ENCODE results near the gene GUK1. TPM values are rescaled to one million over a fixed set of nuclear protein-coding genes. Genes with fewer than 3 reads are reported as not detected.

The GUK1 gene
- total and polyA plus RNA-seq, 4 donors, result 167 to 396 (median 347) TPM

DNA sequence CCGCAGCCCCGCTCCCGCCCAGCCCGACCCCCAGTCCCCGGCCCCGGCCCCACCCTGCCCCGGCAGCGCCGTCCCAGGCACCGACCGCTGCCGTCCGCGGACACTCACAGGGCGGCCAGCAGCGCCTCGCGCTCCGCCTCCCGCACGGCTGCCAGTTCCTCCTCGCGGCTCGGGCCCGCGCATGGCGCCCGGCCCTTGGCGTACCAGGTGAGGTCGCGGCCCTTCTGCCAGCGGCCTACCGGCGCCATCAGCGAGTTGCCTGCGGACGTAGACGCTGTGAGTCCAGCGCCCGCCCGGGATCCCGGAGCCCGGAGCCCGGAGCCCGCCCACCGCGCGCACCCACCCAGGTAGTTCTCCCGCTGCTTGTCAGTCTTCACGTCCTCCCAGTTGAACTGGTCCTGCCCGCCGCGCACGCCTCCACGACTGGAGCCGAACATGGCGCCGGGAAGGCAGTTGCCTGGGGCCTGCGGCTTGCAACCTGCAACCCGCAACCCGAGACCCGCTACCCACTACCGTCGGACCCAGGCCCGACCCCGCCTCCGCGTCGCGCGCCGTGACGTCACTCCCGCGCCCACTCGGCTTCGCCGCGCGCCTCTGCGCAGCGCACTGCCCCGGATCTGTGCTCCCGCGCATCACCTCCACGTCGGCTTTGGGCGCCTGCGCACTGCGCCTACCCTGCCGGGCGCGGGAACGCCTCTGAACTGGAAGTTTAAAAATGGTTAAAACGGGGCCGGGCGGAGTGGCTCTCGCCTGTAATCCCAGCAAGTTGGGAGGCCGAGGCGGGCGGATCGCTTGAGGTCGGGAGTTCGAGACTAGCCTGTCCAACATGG, 37.1 kb upstream of the GUK1 start, which contains the start of gene C1orf35:
C1orf35 (minus strand) TSS at position 535 of the 830 bp plus-strand sequence; CDS start at position 437, 98 bp downstream.
- peaks cover 29% of the 10 kb centered on the region for H3K4me1 ChIP-seq (ENCODE audit: control insufficient read depth, insufficient read depth, low read length)
- H3K27ac ChIP-seq (ENCODE audit: low read depth, low read length), result peak within 1 kb of the TSS; percentile 86
- peaks cover 72% of the 10 kb centered on the region for H3K36me3 ChIP-seq (ENCODE audit: control insufficient read depth, insufficient read depth, low read length)
- peak within 1 kb of the TSS; percentile 71 for H3K4me3 ChIP-seq (ENCODE audit: low read depth, low read length)
- DNase-seq (ENCODE audit: low read depth in 4 of 6, low spot score in 6 of 6), result peak; percentile 84 to 98 (median 90)
- under 1% methylated on average over 104 of the region's 104 CpGs for WGBS (ENCODE audit: insufficient coverage)
- no peaks in the 10 kb centered on the region for H3K9me3 ChIP-seq (ENCODE audit: control insufficient read depth, insufficient read depth, low read length)
- H3K27me3 ChIP-seq (ENCODE audit: control insufficient read depth, insufficient read depth, low read length), result no peaks in the 10 kb centered on the region

GRCh38 chr1:228104526-228105269, 35.4 kb upstream of the GUK1 start:
- DNase-seq (ENCODE audit: low read depth in 4 of 6, low spot score in 6 of 6), result no peak
- Histone ChIP-seq H3K36me3 (ENCODE audit: control insufficient read depth, insufficient read depth, low read length) (peaks cover 56% of the 10 kb centered on the region), H3K27me3 (ENCODE audit: control insufficient read depth, insufficient read depth, low read length) (no peaks in the 10 kb centered on the region)

DNA sequence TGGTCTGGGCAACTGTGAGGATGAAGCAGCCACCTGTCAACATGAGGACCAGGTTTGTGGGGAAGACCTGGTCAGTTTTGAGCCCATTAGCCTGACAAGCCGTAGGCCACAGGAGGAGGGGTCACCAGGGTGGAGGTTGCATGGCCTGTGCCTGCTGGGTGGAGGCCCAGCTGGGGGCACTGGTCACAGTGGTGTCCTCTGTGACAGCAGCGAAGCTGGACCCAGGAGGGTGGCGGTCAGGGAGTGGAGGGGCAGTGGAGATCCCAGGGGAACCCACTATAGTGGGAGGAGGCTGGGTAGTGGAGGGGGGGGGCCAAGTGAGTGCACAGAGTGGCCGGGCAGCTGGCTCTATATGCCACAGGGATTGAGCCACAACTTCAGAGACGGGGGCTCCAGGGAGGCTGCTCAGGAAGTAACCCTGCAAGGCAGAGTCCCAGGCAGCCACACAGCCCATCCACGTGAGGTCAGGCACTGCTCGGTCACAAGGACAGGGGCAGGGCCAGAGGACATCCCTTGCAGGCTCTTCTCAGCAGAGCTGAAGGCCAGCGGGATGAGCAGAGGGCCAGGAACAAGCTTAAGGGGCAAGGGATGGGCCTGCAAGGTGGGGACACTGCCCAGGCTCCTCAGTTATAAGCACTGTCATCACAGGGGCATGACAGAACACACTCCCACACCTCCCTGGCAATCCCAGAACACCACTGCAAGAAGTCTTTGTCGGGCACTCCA, 34.6 kb upstream of the GUK1 start:
- DNase-seq (ENCODE audit: low read depth in 4 of 6, low spot score in 6 of 6), result no peak
- H3K27ac ChIP-seq (ENCODE audit: low read depth, low read length), result no peak overlapping the region
- peaks cover 49% of the 10 kb centered on the region for H3K36me3 ChIP-seq (ENCODE audit: control insufficient read depth, insufficient read depth, low read length)
- H3K4me1 ChIP-seq (ENCODE audit: control insufficient read depth, insufficient read depth, low read length), result peaks cover 49% of the 10 kb centered on the region
- no peak overlapping the region for H3K4me3 ChIP-seq (ENCODE audit: low read depth, low read length)
- WGBS (ENCODE audit: insufficient coverage), result 79% methylated on average over 9 of the region's 9 CpGs
- no peaks in the 10 kb centered on the region for H3K9me3 ChIP-seq (ENCODE audit: control insufficient read depth, insufficient read depth, low read length)
- H3K27me3 ChIP-seq (ENCODE audit: control insufficient read depth, insufficient read depth, low read length), result no peaks in the 10 kb centered on the region

More at GRCh38 chr1:228104526-228105269, 35.4 kb upstream of the GUK1 start:
- Histone ChIP-seq H3K9me3 (ENCODE audit: control insufficient read depth, insufficient read depth, low read length) (no peaks in the 10 kb centered on the region), H3K27ac (ENCODE audit: low read depth, low read length) (no peak overlapping the region), H3K4me1 (ENCODE audit: control insufficient read depth, insufficient read depth, low read length) (peaks cover 43% of the 10 kb centered on the region), H3K4me3 (ENCODE audit: low read depth, low read length) (no peak overlapping the region)
- WGBS (ENCODE audit: insufficient coverage), result 72% methylated on average over 7 of the region's 7 CpGs

- peaks cover 41% of the 10 kb centered on the region for H3K36me3 ChIP-seq (ENCODE audit: control insufficient read depth, insufficient read depth, low read length)
- DNase-seq (ENCODE audit: low read depth in 4 of 6, low spot score in 6 of 6), result no peak
- WGBS (ENCODE audit: insufficient coverage), result 87% methylated on average over 8 of the region's 8 CpGs
- no peaks in the 10 kb centered on the region for H3K9me3 ChIP-seq (ENCODE audit: control insufficient read depth, insufficient read depth, low read length)
- peaks cover 49% of the 10 kb centered on the region for H3K4me1 ChIP-seq (ENCODE audit: control insufficient read depth, insufficient read depth, low read length)
- no peak overlapping the region for H3K27ac ChIP-seq (ENCODE audit: low read depth, low read length)
- no peak overlapping the region for H3K4me3 ChIP-seq (ENCODE audit: low read depth, low read length)
- H3K27me3 ChIP-seq (ENCODE audit: control insufficient read depth, insufficient read depth, low read length), result no peaks in the 10 kb centered on the region
Measured at GRCh38 chr1:228105996-228106799, 33.9 kb upstream of the GUK1 start.

GRCh38 chr1:228106800-228107054, 33.4 kb upstream of the GUK1 start:
- DNase-seq (ENCODE audit: low read depth in 4 of 6, low spot score in 6 of 6), result no peak
- Histone ChIP-seq H3K4me1 (ENCODE audit: control insufficient read depth, insufficient read depth, low read length) (peaks cover 45% of the 10 kb centered on the region), H3K4me3 (ENCODE audit: low read depth, low read length) (no peak overlapping the region), H3K9me3 (ENCODE audit: control insufficient read depth, insufficient read depth, low read length) (no peaks in the 10 kb centered on the region), H3K27ac (ENCODE audit: low read depth, low read length) (no peak overlapping the region), H3K27me3 (ENCODE audit: control insufficient read depth, insufficient read depth, low read length) (no peaks in the 10 kb centered on the region), H3K36me3 (ENCODE audit: control insufficient read depth, insufficient read depth, low read length) (peaks cover 36% of the 10 kb centered on the region)
- 93% methylated on average over 9 of the region's 9 CpGs for WGBS (ENCODE audit: insufficient coverage)

DNA sequence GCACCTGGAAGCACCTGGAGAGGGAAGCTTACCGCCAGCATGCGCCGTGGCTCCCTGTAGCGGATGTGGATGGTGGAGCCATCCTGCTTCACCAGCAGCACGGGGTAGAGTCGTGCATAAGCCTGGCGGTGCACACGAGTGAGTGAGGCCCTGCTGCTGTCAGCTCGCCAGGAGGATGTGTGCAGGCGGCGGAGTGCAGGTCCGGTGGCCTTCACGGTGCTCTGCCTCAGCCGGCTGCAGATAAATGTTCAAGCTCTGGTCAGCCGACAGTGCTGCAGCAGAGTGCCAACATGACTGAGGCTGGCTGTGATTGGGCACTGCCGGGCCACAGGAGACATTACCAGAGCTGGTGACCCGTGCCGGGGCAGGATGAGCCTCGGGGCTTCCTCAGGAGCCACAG, 32.4 kb upstream of the GUK1 start:
- Histone ChIP-seq H3K4me3 (ENCODE audit: low read depth, low read length) (no peak overlapping the region), H3K4me1 (ENCODE audit: control insufficient read depth, insufficient read depth, low read length) (peaks cover 37% of the 10 kb centered on the region), H3K27me3 (ENCODE audit: control insufficient read depth, insufficient read depth, low read length) (no peaks in the 10 kb centered on the region), H3K9me3 (ENCODE audit: control insufficient read depth, insufficient read depth, low read length) (no peaks in the 10 kb centered on the region), H3K27ac (ENCODE audit: low read depth, low read length) (no peak overlapping the region), H3K36me3 (ENCODE audit: control insufficient read depth, insufficient read depth, low read length) (peaks cover 33% of the 10 kb centered on the region)
- 93% methylated on average over 19 of the region's 19 CpGs for WGBS (ENCODE audit: insufficient coverage)
- DNase-seq (ENCODE audit: low read depth in 4 of 6, low spot score in 6 of 6), result no peak

GRCh38 chr1:228108055-228108690, 31.9 kb upstream of the GUK1 start:
- no peak for DNase-seq (ENCODE audit: low read depth in 4 of 6, low spot score in 6 of 6)
- WGBS (ENCODE audit: insufficient coverage), result 81% methylated on average over 7 of the region's 11 CpGs

DNA sequence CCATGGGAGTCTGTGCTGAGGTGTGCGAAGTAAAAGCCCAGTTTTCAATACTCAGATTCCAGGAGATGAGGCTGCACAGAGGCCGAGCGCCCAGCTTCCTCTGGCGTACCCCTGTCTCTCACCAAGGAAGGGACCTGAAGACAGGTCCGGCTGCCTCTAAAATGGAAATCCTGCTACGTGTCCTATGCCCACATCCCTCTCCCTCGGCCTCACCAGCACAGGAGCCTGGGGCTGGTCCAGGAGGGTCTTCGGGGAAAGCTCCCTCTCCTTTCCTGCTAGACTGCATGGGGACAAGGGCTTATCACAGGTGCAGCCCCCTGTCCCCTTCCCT, 31.4 kb upstream of the GUK1 start:
- Histone ChIP-seq H3K27ac (ENCODE audit: low read depth, low read length) (peak overlapping the region; percentile 70), H3K4me3 (ENCODE audit: low read depth, low read length) (peak overlapping the region; percentile 99), H3K4me1 (ENCODE audit: control insufficient read depth, insufficient read depth, low read length) (peaks cover 32% of the 10 kb centered on the region), H3K27me3 (ENCODE audit: control insufficient read depth, insufficient read depth, low read length) (no peaks in the 10 kb centered on the region), H3K36me3 (ENCODE audit: control insufficient read depth, insufficient read depth, low read length) (peaks cover 33% of the 10 kb centered on the region), H3K9me3 (ENCODE audit: control insufficient read depth, insufficient read depth, low read length) (no peaks in the 10 kb centered on the region)
- WGBS (ENCODE audit: insufficient coverage), result 3% methylated on average over 7 of the region's 8 CpGs
- peak in 1 of 6 donors; percentile 4 for DNase-seq (ENCODE audit: low read depth in 4 of 6, low spot score in 6 of 6)

More at GRCh38 chr1:228108055-228108690, 31.9 kb upstream of the GUK1 start:
- Histone ChIP-seq H3K27me3 (ENCODE audit: control insufficient read depth, insufficient read depth, low read length) (no peaks in the 10 kb centered on the region), H3K9me3 (ENCODE audit: control insufficient read depth, insufficient read depth, low read length) (no peaks in the 10 kb centered on the region), H3K4me3 (ENCODE audit: low read depth, low read length) (peak overlapping the region; percentile 99), H3K27ac (ENCODE audit: low read depth, low read length) (no peak overlapping the region), H3K4me1 (ENCODE audit: control insufficient read depth, insufficient read depth, low read length) (peaks cover 37% of the 10 kb centered on the region), H3K36me3 (ENCODE audit: control insufficient read depth, insufficient read depth, low read length) (peaks cover 33% of the 10 kb centered on the region)
